Measurements from ENCODE around the gene HRC. TPM values are rescaled to one million over a fixed set of nuclear protein-coding genes. Genes with fewer than 3 reads are reported as not detected.
"Not testable (repeated sequence)": the region's sequence is repeated elsewhere in the genome, so short reads cannot be mapped to it uniquely, and the experiment has no call there.

The HRC gene
- total RNA-seq, 1 experiment from 2014 or later = not detected

- no peak for DNase-seq (ENCODE audit: low read depth)
- in situ Hi-C loops (cut with HindIII; ENCODE audit: low pct_unique_long_range_greater_than_20kb, low sequenced_read_pairs) = no loop called here
Measured at GRCh38 chr19:49165111-49165750, 10.0 kb upstream of the HRC start.

- no peak for DNase-seq (ENCODE audit: low read depth)
- in situ Hi-C loops (cut with HindIII; ENCODE audit: low pct_unique_long_range_greater_than_20kb, low sequenced_read_pairs) = no loop called here
Measured at GRCh38 chr19:49161987-49162386, 6.8 kb upstream of the HRC start.

- DNase-seq (ENCODE audit: low read depth) = no peak
- in situ Hi-C loops (cut with HindIII; ENCODE audit: low pct_unique_long_range_greater_than_20kb, low sequenced_read_pairs) = no loop called here
Measured at GRCh38 chr19:49160450-49161189, 5.4 kb upstream of the HRC start.

- in situ Hi-C loops (cut with HindIII; ENCODE audit: low pct_unique_long_range_greater_than_20kb, low sequenced_read_pairs) = no loop called here
- peak; percentile 72 for DNase-seq (ENCODE audit: low read depth)
Measured at GRCh38 chr19:49157445-49158224, 2.4 kb upstream of the HRC start, which contains the start of gene TRPM4. TRPM4 (plus strand) TSS chr19:49157792; CDS start chr19:49157867, 75 bp downstream.

GRCh38 chr19:49155820-49156346, 687 bp upstream of the HRC start:
- in situ Hi-C loops (cut with HindIII; ENCODE audit: low pct_unique_long_range_greater_than_20kb, low sequenced_read_pairs) = no loop called here
- no peak for DNase-seq (ENCODE audit: low read depth)

GRCh38 chr19:49154279-49154678, 917 bp downstream of the HRC start:
- in situ Hi-C loops (cut with HindIII; ENCODE audit: low pct_unique_long_range_greater_than_20kb, low sequenced_read_pairs) = no loop called here

GRCh38 chr19:49153167-49153809, 1.9 kb downstream of the HRC start:
- no peak for DNase-seq (ENCODE audit: low read depth)
- in situ Hi-C loops (cut with HindIII; ENCODE audit: low pct_unique_long_range_greater_than_20kb, low sequenced_read_pairs) = no loop called here

More at GRCh38 chr19:49154279-49154678, 917 bp downstream of the HRC start:
- no peak for DNase-seq (ENCODE audit: low read depth)

GRCh38 chr19:49152119-49152550, 3.1 kb downstream of the HRC start:
- in situ Hi-C loops (cut with HindIII; ENCODE audit: low pct_unique_long_range_greater_than_20kb, low sequenced_read_pairs) = no loop called here
- no peak for DNase-seq (ENCODE audit: low read depth)

- in situ Hi-C loops (cut with HindIII; ENCODE audit: low pct_unique_long_range_greater_than_20kb, low sequenced_read_pairs) = no loop called here
- DNase-seq (ENCODE audit: low read depth) = peak; percentile 82
Measured at GRCh38 chr19:49151267-49152118, 3.7 kb downstream of the HRC start.

- DNase-seq (ENCODE audit: low read depth) = no peak
- in situ Hi-C loops (cut with HindIII; ENCODE audit: low pct_unique_long_range_greater_than_20kb, low sequenced_read_pairs) = no loop called here
Measured at GRCh38 chr19:49150944-49151243, 4.3 kb downstream of the HRC start.

- DNase-seq (ENCODE audit: low read depth) = peak; percentile 96
- in situ Hi-C loops (cut with HindIII; ENCODE audit: low pct_unique_long_range_greater_than_20kb, low sequenced_read_pairs) = no loop called here
Measured at GRCh38 chr19:49150106-49150943, 4.9 kb downstream of the HRC start.

GRCh38 chr19:49149652-49150105, 5.5 kb downstream of the HRC start:
- in situ Hi-C loops (cut with HindIII; ENCODE audit: low pct_unique_long_range_greater_than_20kb, low sequenced_read_pairs) = no loop called here
- peak; percentile 82 for DNase-seq (ENCODE audit: low read depth)

GRCh38 chr19:49148784-49149651, 6.2 kb downstream of the HRC start:
- in situ Hi-C loops (cut with HindIII; ENCODE audit: low pct_unique_long_range_greater_than_20kb, low sequenced_read_pairs) = no loop called here
- peak; percentile 97 for DNase-seq (ENCODE audit: low read depth)

- in situ Hi-C loops (cut with HindIII; ENCODE audit: low pct_unique_long_range_greater_than_20kb, low sequenced_read_pairs) = no loop called here
- no peak for DNase-seq (ENCODE audit: low read depth)
Measured at GRCh38 chr19:49148044-49148682, 7.0 kb downstream of the HRC start.

GRCh38 chr19:49146408-49146770, 8.8 kb downstream of the HRC start:
- in situ Hi-C loops (cut with HindIII; ENCODE audit: low pct_unique_long_range_greater_than_20kb, low sequenced_read_pairs); DNase-seq (ENCODE audit: low read depth): not testable (repeated sequence)
